Activated CD8-positive, alpha-beta memory T cell treated with anti-CD3 and anti-CD28 coated beads for 36 hours (primary cell): ENCODE results near the gene MCM9. TPM values are rescaled to one million over a fixed set of nuclear protein-coding genes. Genes with fewer than 3 reads are reported as not detected.

Source experiments
- CTCF ChIA-PET: fragments of 350-600 bp; sonication (Branson Sonifier 250); formaldehyde crosslinking; loops from one replicate; lab custom pipeline; 2021; ENCODE audit warnings: antibody characterized with exemption; lab: Charles Lee
- POLR2A ChIA-PET: fragments of 350-600 bp; sonication (Branson Sonifier 250); formaldehyde crosslinking; loops from one replicate; lab custom pipeline; 2021; ENCODE audit warnings: antibody characterized with exemption; lab: Charles Lee
- total RNA-seq, 2 experiments: library from RNA; stranded (reverse); gene quantifications; one replicate each; pipeline ENCODE4 v1.2.3, GENCODE V29; 2021

MCM9 gene
- total RNA-seq, 2 experiments from 2014 or later = 19.3 TPM

- POLR2A ChIA-PET = interaction anchor here (1.2 kb wide), 1 partner anchor 46 kb away, joined by 5 read pairs; no protein-coding TSS in a partner anchor
- CTCF ChIA-PET = no interaction called here
Measured at GRCh38 chr6:118935978-118936703, 1.2 kb upstream of the MCM9 start.

GRCh38 chr6:118935331-118935668 is 341 bp upstream of the MCM9 start:
- POLR2A ChIA-PET = interaction anchor here (0.8 to 1.2 kb wide), 3 partner anchors 41 to 45 kb away, joined by 4 to 6 read pairs (median 5); partner anchors contain the start of gene ASF1A
- CTCF ChIA-PET = interaction anchor here (1.3 kb wide), 1 partner anchor 54 kb away, joined by 3 read pairs; no protein-coding TSS in a partner anchor

- POLR2A ChIA-PET = interaction anchor here (0.6 to 1.2 kb wide), 4 partner anchors 38 to 144 kb away, joined by 3 to 8 read pairs (median 5); partner anchors contain the start of gene ASF1A
- CTCF ChIA-PET = interaction anchor here (1.3 kb wide), 1 partner anchor 52 kb away, joined by 3 read pairs; no protein-coding TSS in a partner anchor
Measured at GRCh38 chr6:118933855-118934460, 1.0 kb downstream of the MCM9 start.

GRCh38 chr6:118932421-118932820 is 2.5 kb downstream of the MCM9 start:
- CTCF ChIA-PET = no interaction called here
- POLR2A ChIA-PET = no interaction called here

- CTCF ChIA-PET = no interaction called here
- POLR2A ChIA-PET = no interaction called here
Measured at GRCh38 chr6:118931436-118931835, 3.5 kb downstream of the MCM9 start.

- POLR2A ChIA-PET = no interaction called here
- CTCF ChIA-PET = no interaction called here
Measured at GRCh38 chr6:118930680-118931079, 4.3 kb downstream of the MCM9 start.

GRCh38 chr6:118923035-118923434 is 11.9 kb downstream of the MCM9 start:
- CTCF ChIA-PET = interaction anchor here (1.3 kb wide), 1 partner anchor 188 kb away, joined by 3 read pairs; no protein-coding TSS in a partner anchor

GRCh38 chr6:118921084-118921483 is 13.9 kb downstream of the MCM9 start:
- ChIA-PET CTCF (no interaction called here), POLR2A (no interaction called here)

More at GRCh38 chr6:118923035-118923434, 11.9 kb downstream of the MCM9 start:
- POLR2A ChIA-PET = no interaction called here

- ChIA-PET POLR2A (no interaction called here), CTCF (no interaction called here)
Measured at GRCh38 chr6:118918329-118918725, 16.6 kb downstream of the MCM9 start.

- CTCF ChIA-PET = no interaction called here
- POLR2A ChIA-PET = no interaction called here
Measured at GRCh38 chr6:118917546-118918328, 17.2 kb downstream of the MCM9 start.

GRCh38 chr6:118914598-118914997 is 20.4 kb downstream of the MCM9 start:
- ChIA-PET POLR2A (no interaction called here), CTCF (no interaction called here)

- ChIA-PET POLR2A (no interaction called here), CTCF (no interaction called here)
Measured at GRCh38 chr6:118913161-118913560, 21.8 kb downstream of the MCM9 start.

- CTCF ChIA-PET = no interaction called here
- POLR2A ChIA-PET = no interaction called here
Measured at GRCh38 chr6:118912646-118913045, 22.3 kb downstream of the MCM9 start.

- ChIA-PET CTCF (no interaction called here), POLR2A (no interaction called here)
Measured at GRCh38 chr6:118908441-118908840, 26.5 kb downstream of the MCM9 start.

- ChIA-PET CTCF (no interaction called here), POLR2A (no interaction called here)
Measured at GRCh38 chr6:118905851-118906250, 29.1 kb downstream of the MCM9 start.

- POLR2A ChIA-PET = no interaction called here
- CTCF ChIA-PET = no interaction called here
Measured at GRCh38 chr6:118905084-118905483, 29.9 kb downstream of the MCM9 start.

- ChIA-PET POLR2A (no interaction called here), CTCF (no interaction called here)
Measured at GRCh38 chr6:118903691-118904090, 31.3 kb downstream of the MCM9 start.

GRCh38 chr6:118903138-118903537 is 31.8 kb downstream of the MCM9 start:
- CTCF ChIA-PET = no interaction called here
- POLR2A ChIA-PET = no interaction called here

GRCh38 chr6:118902726-118903125 is 32.2 kb downstream of the MCM9 start:
- ChIA-PET CTCF (no interaction called here), POLR2A (no interaction called here)

- CTCF ChIA-PET = no interaction called here
- POLR2A ChIA-PET = interaction anchor here (1.0 kb wide), 1 partner anchor 9 kb away, joined by 3 read pairs; no protein-coding TSS in a partner anchor
Measured at GRCh38 chr6:118899948-118900347, 35.0 kb downstream of the MCM9 start.
